Subcutaneous adipose tissue (tissue), 4 donors: ENCODE results near the gene DTX1. TPM values are rescaled to one million over a fixed set of nuclear protein-coding genes. Genes with fewer than 3 reads are reported as not detected.

Experiments used
- CTCF ChIP-seq: fragments of 450-650 bp; IDR thresholded peaks from one replicate; pipeline ENCODE4 v1.5.1; 2016; ENCODE audit warnings: low read depth, mild to moderate bottlenecking, control low read depth, antibody characterized with exemption, moderate library complexity
- total RNA-seq, 4 donors: library from RNA; depleted of rRNA; stranded (reverse); fragments of >200 nt; gene quantifications; one replicate each; pipeline ENCODE4 v1.1.0, GENCODE V29; 2016

The DTX1 gene
- 100 to 1,000 TPM in 1 of 4 donors, 10 to 100 TPM in 3; 20.2 to 137 (median 46.2) TPM for total RNA-seq

- no peak for TF ChIP-seq CTCF
Measured at GRCh38 chr12:113056631-113057488, at the start of gene DTX1. TSS of gene DTX1 (plus strand) at chr12:113056730. CDS start at chr12:113058193, 1,463 bp downstream.

- no peak for TF ChIP-seq CTCF
Measured at GRCh38 chr12:113007166-113007565, 49.4 kb upstream of the DTX1 start.

DNA sequence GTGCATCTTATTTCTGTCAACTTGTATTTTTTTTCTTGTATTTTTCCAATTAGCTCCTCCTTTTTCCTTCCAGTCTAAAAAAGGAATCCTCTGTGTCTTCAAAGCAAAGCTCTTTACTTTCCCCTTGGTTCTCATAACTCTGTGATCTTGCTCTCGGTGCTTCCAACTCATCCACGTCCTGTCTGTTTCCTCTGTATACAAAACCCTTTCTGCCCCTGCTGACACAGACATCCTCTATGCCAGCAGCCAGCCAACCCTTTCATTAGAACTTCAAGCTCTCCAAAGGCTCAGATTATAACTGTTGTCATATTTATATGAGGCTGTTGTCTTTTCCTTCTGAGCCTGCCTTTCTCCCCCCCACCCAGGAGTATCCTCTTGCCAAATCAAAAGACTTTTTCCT is 45.8 kb upstream of the DTX1 start:
- no peak for TF ChIP-seq CTCF

DNA sequence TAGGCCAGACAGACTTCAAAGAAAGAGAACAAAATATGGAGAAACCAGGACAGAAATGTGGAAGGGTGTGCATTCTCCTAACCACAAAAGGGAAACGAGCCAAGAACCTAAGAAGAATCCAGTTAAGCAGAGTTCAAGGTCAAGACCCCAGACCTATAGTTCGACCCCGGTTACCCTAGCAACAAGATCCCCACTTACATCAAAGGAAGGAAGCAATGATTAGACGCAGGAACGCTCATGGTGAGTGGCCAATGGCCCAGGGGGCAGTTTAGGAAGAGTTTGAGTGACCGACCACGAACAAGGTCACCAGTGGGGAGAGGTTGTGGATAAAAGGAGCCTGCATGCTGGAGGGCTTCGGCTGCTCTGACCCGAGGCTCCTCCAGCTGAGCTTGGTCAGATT is 42.0 kb upstream of the DTX1 start:
- no peak for TF ChIP-seq CTCF

DNA sequence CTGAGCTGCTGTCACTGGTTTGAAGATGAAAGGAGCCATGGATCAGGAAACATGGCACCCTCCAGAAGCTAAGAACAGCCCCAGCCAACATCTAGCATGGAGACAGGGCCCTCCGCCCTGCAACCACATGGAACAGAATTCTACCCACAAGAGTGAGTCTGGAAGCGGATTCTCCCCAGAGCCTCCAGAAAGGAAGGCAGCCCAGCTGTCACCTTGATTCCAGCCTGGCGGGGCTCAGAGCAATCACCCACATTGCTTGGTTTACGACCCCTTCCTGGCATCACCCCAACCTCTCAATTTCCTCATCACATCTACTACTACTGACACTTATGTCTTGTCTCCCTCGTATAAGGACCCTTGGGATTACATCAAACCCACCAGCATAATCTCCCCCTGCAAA is 39.7 kb upstream of the DTX1 start:
- no peak for TF ChIP-seq CTCF

DNA sequence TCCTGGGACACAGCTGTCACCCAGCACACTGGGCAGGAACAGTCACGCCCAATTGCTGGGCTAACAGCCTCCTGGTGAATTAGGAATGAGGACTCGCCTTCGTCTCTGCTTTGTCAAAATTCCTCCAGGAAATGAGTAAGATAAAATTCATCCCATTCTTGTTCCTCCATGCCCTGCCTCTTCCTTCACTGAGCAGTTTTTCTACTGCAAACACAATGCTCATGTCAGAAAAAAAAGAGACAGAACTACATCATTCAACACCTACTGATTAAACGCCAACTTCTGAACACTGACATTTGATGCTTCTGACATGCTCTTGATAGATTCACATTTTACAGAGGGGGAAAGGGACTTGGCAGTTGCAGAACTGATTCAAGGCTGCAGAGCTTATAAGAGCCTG is 37.5 kb upstream of the DTX1 start:
- TF ChIP-seq CTCF = no peak

- no peak for TF ChIP-seq CTCF
Measured at GRCh38 chr12:113021500-113021899, 35.0 kb upstream of the DTX1 start.
